Activated T-cell treated with anti-CD3 and anti-CD28 coated beads for 4 hours (primary cell): ENCODE measurements around the gene CDC14A.
"Not testable (repeated sequence)": the region's sequence is repeated elsewhere in the genome, so short reads cannot be mapped to it uniquely, and the experiment has no call there.

Source experiments
- DNase-seq: peaks from one replicate; pipeline ENCODE4 v3.0.0-alpha.2; 2020

Gene CDC14A

DNA sequence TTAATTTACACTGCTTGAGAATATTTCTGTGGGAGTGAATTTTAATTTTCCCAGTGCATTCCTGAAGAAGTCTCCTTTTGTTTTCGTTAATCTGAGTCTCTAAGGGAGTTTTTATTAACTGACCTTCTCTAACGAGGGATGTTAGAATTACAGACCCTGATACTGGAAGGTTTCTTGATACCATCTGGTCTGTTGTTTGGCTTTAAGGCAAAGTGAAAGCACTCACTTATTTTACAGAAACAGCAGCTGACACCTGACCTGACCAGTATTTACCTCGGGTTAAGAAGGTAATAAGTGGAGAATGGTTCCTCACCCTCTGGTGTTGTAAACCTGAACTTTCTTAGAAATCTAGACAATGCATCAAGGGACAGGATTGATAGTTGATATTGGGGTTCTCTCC, 12.4 kb downstream of the CDC14A start:
- DNase-seq: no peak

- no peak for DNase-seq
Measured at GRCh38 chr1:100366209-100366525, 13.9 kb downstream of the CDC14A start.

DNA sequence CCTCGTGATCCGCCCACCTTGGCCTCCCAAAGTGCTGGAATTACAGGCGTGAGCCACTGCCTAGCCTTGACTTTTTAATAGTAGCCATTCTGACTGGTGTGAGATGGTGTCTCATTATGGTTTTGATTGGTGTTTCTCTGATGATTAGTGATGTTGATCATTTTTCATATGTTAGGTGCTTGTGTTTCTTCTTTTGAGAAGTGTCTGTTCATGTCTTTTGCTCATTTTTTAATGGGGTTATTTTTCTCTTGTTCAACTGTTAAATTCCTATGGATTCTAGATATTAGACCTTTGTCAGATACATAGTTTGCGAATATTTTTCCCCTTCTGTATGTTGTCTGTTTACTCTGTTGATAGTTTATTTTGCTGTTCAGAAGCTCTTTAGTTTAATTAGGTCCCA, 17.0 kb downstream of the CDC14A start:
- DNase-seq: not testable (repeated sequence)

DNA sequence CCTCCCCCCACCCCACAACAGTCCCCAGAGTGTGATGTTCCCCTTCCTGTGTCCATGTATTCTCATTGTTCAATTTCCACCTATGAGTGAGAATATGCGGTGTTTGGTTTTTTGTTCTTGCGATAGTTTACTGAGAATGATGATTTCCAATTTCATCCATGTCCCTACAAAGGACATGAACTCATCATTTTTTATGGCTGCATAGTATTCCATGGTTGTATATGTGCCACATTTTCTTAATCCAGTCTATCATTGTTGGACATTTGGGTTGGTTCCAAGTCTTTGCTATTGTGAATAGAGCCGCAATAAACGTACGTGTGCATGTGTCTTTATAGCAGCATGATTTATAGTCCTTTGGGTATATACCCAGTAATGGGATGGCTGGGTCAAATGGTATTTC, 21.6 kb downstream of the CDC14A start:
- not testable (repeated sequence) for DNase-seq

- DNase-seq: not testable (repeated sequence)
Measured at GRCh38 chr1:100376890-100377289, 24.6 kb downstream of the CDC14A start.

GRCh38 chr1:100377590-100378361, 25.5 kb downstream of the CDC14A start:
- DNase-seq: no peak

GRCh38 chr1:100378956-100379355, 26.6 kb downstream of the CDC14A start:
- DNase-seq: no peak

DNA sequence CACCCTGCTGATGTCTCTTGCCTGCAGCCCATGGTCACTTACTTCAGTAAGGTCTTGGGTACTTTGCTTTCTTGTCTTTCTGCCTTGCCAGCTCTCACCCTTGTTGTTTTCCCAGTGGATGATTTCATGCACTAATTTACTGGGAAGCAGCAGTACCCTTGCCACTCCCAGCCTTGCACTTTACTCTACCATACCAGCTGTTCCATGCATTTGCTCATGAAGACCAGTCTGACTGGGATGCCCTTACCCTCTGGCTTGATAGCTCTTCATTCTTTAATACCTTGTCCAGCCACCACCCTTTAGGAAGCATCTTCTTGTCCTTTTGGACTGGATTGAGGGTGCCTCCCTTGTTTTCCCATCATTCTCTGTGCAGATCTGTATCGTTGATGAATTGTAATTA, 28.3 kb downstream of the CDC14A start:
- no peak for DNase-seq

GRCh38 chr1:100382657-100383056, 30.4 kb downstream of the CDC14A start:
- no peak for DNase-seq

- no peak for DNase-seq
Measured at GRCh38 chr1:100383743-100384405, 31.6 kb downstream of the CDC14A start.

GRCh38 chr1:100387209-100387608, 34.9 kb downstream of the CDC14A start:
- no peak for DNase-seq

DNA sequence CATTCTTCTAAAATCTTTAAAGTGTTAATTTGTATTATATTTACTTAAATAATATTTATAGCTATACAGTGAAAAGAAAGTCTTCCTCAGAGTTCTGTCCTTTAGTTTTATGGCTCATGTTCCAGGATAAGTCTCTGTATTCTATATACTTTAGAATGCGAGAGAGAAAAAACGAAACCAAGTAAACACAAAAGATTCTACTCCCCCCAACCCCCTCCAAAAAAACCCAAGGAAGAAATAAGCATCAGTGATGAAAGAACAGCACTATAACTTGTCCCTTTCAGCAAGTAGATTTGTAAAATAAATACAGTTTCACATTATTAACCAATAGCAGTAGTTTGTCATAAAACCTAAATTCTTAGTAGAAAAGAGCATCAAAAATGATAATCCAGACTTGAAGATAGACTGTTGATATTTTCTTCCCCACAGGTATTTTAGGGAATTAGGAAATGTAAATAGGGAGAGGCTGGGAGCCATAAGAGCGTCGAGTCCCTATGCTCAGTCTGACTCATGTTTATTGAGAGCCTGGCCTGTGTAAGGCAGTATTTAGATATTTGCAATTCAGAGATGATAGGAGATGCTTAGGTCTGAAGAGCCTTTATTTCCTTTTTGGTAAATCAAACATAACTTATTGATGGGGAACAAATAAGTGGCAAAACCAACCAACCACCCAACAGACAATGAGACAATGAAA, 35.5 kb downstream of the CDC14A start:
- DNase-seq: no peak

DNA sequence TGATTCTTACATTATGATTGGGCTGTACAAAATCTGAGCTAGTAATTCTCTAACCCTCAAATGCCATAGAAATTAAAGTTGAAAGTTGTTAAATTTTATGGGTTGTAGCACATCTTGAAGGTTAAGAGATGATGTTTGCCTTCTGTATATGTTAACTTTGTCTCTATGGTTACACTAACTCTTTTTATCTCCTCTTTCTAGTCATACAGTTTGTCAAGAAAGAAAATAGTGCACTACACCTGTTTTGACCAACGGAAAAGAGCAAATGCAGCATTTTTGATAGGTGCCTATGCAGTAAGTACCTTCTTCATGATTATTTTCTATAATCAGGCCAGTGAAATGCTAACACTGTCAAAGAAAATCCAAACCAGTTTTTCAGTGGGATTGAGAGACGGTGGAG, 38.2 kb downstream of the CDC14A start:
- no peak for DNase-seq

GRCh38 chr1:100391675-100392074, 39.4 kb downstream of the CDC14A start:
- no peak for DNase-seq

GRCh38 chr1:100392756-100393155, 40.5 kb downstream of the CDC14A start:
- no peak for DNase-seq

DNA sequence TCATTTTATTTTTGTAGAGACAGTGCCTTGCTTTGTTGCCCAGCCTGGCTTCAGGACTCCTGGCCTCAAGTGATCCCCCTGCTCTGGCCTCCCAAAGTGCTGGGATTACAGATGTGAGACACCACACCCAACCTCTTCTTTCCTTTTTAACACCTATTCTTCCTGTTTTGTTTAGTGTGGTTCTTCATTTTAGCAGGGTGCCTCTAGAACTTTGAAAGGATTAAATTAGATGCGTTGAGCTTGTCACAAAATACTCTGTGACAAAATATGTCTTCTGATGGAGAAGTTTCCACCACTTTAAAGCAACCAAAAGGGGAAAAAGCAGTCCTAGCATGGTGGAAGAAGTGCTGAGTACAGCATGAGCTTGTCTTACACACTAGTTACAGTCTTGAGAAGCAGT, 42.0 kb downstream of the CDC14A start:
- DNase-seq: no peak

GRCh38 chr1:100395913-100396312, 43.6 kb downstream of the CDC14A start:
- no peak for DNase-seq

GRCh38 chr1:100396651-100397050, 44.3 kb downstream of the CDC14A start:
- no peak for DNase-seq

GRCh38 chr1:100397681-100398080, 45.4 kb downstream of the CDC14A start:
- DNase-seq: no peak

- DNase-seq: no peak
Measured at GRCh38 chr1:100398648-100399047, 46.3 kb downstream of the CDC14A start.

DNA sequence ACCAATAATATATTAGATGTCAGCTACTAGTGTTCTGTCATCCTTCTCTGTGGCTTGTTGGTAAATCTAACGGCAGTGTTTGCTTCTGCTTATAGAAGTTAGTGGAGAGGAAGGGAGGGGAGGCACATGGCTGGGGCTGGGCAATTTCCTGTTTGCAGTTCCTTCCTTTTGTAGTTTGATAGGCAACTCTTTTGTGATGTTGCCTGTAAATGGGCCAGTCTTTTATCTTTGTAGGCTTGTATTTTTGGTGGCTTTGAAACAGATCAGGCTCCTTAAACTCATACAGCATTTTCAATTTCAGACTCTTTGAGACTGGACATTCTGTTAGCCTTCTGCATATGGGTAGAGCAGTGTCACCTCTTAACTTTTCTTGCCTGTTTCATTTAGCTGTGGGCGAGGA, 48.1 kb downstream of the CDC14A start:
- peak; percentile 43 for DNase-seq

DNA sequence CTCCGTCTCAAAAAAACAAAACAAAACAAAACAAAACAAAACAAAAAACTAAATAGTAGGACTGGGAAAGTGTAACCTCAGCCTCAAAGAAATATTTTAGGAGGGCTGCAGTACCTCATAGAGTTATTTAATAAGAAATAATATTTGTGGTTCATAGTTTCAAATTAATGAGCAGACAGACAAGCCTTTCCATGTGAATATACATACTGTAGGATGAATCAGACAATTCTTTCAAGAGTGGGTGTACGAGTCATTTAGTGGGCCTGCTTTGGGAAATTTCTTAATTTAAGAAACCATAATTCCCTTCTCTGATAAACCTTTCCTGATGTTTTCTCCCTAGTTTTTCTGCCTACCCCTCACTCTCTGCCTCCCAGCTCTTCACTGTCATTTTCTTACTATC, 52.5 kb downstream of the CDC14A start:
- no peak for DNase-seq

- not testable (repeated sequence) for DNase-seq
Measured at GRCh38 chr1:100405902-100406301, 53.6 kb downstream of the CDC14A start.

- DNase-seq: not testable (repeated sequence)
Measured at GRCh38 chr1:100407390-100407789, 55.1 kb downstream of the CDC14A start.
